NB4 (cell line): Measurements from ENCODE around the gene BCL11B.

Source experiments
- DNase-seq: peaks from one replicate; pipeline ENCODE4 v3.0.0; 2010; ENCODE audit warnings: low read depth
- H3K4me3 ChIP-seq: one replicate; pipeline ENCODE4 v1.5.1; 2011; ENCODE audit warnings: mild to moderate bottlenecking, low read depth, low read length, moderate library complexity
- CTCF ChIP-seq: IDR thresholded peaks from one replicate; pipeline ENCODE4 v1.5.1; 2012; ENCODE audit warnings: low read depth, low read length
- MAX ChIP-seq: IDR thresholded peaks from 2 replicates; pipeline ENCODE4 v1.6.1; 2011; ENCODE audit warnings: low read depth, low read length
- MYC ChIP-seq: IDR thresholded peaks from 2 replicates; pipeline ENCODE4 v1.6.1; 2011; ENCODE audit warnings: low read depth, low read length
- POLR2A ChIP-seq: IDR thresholded peaks from 2 replicates; pipeline ENCODE4 v1.6.1; 2011; ENCODE audit warnings: mild to moderate bottlenecking; ENCODE audit not compliant: insufficient read length; ENCODE audit errors: extremely low read depth

The BCL11B gene

GRCh38 chr14:99256483-99256874, 15.5 kb downstream of the BCL11B start:
- no peak overlapping the region for H3K4me3 ChIP-seq
- DNase-seq, result no peak
- no peak for TF ChIP-seq MAX
- TF ChIP-seq CTCF, result no peak
- no peak for TF ChIP-seq MYC
- TF ChIP-seq POLR2A, result no peak

- no peak for DNase-seq
- no peak overlapping the region for H3K4me3 ChIP-seq
- TF ChIP-seq MAX (no peak), MYC (no peak), POLR2A (no peak), CTCF (no peak)
These were observed 16.1 kb downstream of the BCL11B start for GRCh38 chr14:99255621-99256482.

- no peak overlapping the region for H3K4me3 ChIP-seq
- TF ChIP-seq MYC (no peak), MAX (no peak), POLR2A (no peak), CTCF (no peak)
- no peak for DNase-seq
These were observed 17.5 kb downstream of the BCL11B start for GRCh38 chr14:99254328-99255009.

GRCh38 chr14:99253890-99254289, 18.1 kb downstream of the BCL11B start:
- no peak for TF ChIP-seq CTCF
- TF ChIP-seq POLR2A, result no peak
- no peak for TF ChIP-seq MAX
- no peak for TF ChIP-seq MYC
- DNase-seq, result no peak
- H3K4me3 ChIP-seq, result no peak overlapping the region

- DNase-seq, result peak; percentile 20
- H3K4me3 ChIP-seq, result no peak overlapping the region
- no peak for TF ChIP-seq MYC
- TF ChIP-seq POLR2A, result no peak
- no peak for TF ChIP-seq MAX
- no peak for TF ChIP-seq CTCF
These were observed 18.8 kb downstream of the BCL11B start for GRCh38 chr14:99252940-99253868.
